ENCODE measurements around the gene HPS3.
"Not testable (repeated sequence)": the region's sequence is repeated elsewhere in the genome, so short reads cannot be mapped to it uniquely, and the experiment has no call there.

Gene HPS3, protein sequence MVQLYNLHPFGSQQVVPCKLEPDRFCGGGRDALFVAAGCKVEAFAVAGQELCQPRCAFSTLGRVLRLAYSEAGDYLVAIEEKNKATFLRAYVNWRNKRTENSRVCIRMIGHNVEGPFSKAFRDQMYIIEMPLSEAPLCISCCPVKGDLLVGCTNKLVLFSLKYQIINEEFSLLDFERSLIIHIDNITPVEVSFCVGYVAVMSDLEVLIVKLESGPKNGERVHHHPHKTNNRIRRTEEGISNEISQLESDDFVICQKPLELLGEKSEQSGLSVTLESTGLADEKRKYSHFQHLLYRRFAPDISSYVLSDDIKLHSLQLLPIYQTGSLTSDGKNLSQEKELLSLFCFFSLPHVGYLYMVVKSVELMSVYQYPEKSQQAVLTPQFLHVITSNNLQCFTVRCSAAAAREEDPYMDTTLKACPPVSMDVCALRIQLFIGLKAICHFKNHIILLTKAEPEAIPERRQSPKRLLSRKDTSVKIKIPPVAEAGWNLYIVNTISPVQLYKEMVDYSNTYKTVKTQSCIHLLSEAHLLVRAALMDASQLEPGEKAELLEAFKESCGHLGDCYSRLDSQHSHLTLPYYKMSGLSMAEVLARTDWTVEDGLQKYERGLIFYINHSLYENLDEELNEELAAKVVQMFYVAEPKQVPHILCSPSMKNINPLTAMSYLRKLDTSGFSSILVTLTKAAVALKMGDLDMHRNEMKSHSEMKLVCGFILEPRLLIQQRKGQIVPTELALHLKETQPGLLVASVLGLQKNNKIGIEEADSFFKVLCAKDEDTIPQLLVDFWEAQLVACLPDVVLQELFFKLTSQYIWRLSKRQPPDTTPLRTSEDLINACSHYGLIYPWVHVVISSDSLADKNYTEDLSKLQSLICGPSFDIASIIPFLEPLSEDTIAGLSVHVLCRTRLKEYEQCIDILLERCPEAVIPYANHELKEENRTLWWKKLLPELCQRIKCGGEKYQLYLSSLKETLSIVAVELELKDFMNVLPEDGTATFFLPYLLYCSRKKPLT

DNA sequence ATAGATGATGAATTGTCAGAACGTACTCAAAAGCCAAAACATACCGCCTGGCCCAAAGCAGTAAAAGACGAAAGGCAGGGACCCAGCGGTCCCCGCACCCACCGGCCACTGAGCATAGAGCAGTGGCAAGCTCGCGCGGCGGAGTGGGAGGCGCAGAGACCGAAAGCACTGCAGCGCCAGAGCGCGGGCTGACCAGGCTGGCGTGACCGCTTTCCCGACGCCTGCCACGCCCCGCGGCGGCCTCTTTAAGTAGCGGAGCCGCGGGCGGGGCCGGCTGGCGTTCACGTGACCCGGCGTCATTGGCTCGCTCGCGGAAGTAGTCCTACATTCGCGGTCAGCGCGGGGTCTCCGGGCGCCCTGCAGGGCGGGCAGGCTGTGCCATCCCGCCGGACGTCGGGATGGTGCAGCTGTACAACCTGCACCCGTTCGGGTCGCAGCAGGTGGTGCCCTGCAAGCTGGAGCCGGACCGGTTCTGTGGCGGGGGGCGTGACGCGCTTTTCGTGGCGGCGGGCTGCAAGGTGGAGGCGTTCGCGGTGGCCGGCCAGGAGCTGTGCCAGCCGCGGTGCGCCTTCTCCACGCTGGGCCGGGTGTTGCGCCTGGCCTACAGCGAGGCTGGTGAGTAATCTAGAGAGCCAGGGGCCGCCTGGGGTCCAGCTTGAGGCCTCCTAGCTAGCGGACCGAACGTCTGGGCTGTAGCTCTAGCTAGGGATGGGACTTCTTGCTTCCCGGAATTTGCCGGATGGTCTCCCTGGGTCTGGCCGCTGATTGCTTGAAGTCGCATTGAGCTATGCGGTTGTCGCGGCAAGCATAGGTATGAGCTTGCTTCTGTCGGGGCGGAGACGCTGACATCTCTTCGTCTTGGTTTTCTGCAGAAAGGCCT lies at the start of gene HPS3:
TSS of gene HPS3 (plus strand) at position 313 of the 880 bp plus-strand sequence. CDS start at position 399, 86 bp downstream.
- DNase-seq (ENCODE audit: low read depth) = peak; percentile 88

DNA sequence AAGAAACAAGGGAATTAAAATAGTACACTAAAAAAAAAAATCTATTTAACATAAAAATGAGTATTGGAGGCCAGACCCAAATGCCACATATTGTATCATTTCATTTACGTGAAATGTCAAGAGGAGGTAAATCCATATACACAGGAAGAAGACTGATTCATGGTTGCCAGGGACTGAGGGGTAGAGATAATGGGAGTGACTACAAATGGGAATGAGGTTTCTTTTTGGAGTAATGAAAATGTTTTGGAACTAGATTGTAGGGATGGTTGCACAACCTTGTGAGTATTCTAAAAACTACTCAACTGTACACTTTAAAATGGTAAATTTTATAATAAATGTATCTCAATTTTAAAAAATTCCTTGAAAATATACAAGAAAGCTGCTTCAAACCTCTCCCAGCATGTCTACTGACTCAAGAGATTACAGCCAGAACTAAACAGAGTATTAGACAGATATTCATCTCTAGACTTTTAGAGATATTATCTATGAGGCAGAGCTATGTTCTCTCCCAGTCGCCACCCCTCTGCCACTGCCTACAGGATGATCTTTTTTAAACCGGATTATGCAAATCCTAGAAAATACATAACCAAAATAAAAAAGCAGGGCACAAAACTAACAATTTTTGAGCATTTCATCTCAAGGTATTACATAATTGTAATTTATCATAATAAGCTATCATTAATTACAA lies 49.3 kb upstream of the HPS3 start:
- DNase-seq (ENCODE audit: low read depth) = peak; percentile 2

DNA sequence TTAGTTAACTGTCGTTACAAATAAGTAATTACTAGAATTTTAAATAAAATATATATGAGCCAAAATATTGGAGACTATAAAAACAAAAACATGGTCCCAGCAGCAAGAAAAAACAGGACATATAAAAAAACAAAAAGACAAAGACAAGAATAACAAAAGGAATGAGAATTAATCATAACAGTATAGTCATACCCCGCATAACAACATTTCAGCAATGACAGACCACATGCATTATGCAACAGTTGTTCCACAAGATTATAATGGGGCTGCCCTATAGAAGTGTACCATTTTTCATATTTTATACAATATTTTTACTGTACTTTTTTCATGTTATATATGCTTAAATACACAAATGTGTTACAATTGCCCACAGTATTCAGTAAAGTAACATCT lies 48.7 kb upstream of the HPS3 start:
- DNase-seq (ENCODE audit: low read depth) = peak; percentile 23

DNA sequence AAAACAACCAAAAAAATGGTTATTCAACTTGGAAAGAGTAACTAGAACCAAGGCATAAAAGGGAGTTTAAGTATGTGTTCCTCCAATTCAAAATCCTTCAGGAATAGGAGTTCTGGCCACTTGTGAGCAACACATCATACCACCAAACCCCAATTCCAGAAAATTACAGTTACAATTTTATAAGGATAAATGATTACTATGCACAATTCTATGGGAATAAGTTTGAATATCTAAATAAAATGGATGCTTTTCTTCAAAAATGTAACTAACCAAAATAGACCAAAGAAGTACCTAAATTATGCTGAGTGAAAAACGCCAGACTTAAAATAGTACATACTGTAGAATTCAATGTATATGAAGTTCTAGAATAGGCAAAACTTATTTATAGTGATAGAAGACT lies 47.7 kb upstream of the HPS3 start:
- DNase-seq (ENCODE audit: low read depth) = no peak

DNA sequence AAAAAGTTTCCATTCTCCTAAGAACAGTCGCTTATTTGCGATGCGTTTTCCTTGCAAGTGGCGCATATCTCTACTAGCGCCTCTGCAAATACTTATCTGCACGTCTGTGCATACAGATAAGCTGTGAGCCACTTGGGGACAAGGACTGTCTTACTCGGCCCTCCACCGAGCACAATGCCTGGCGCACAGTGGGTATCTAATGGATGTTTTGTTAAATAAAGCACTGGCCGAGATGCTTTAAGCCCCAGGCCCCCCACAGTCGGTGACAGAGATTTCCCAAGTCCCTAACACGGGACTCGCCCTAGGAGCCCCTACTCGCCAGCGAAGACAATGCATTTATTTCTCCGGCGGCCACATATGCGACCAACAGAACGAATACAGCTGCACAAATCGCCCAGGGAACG lies 43.6 kb upstream of the HPS3 start:
- DNase-seq (ENCODE audit: low read depth) = peak; percentile 26

DNA sequence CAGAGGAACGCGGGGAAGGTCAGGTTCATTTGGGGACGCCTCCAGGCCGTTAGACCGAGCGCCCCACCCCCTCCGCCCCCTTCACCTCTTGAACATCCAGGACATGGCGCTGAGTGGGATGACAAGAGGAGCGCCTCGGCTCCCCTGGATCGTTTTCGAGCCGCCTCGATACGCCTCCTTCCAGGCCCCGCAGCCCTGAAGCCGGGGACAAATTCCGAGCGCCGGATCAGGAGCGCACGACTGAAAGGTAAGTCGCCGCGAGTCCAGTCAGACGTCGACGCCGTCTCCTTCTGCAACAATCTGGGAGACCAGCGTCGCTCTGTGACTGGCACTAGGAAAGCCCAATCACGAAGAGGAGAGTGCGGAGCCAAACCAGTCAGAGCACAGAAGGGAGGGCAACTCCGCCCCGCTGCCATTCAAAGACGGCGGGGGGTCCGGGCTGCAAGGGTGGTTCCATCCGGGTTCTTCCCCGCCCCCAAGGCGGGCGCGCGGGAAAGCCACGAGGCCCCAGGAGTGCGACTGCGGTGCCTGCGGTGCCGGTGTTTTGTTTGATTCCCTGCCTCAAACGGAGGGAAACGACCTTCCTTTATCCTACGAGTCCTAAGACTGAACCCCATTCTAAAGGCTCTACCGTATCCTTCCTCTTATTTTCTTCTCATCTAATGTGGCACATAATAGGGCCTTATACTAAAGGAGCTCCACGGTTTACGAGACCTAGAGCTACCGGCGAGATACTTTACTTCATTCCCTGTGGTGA lies 43.0 kb upstream of the HPS3 start, which contains the start of gene HLTF:
TSS of gene HLTF (minus strand) at position 302 of the 757 bp plus-strand sequence. CDS start at position 105, 197 bp downstream.
- peak; percentile 99 for DNase-seq (ENCODE audit: low read depth)

DNA sequence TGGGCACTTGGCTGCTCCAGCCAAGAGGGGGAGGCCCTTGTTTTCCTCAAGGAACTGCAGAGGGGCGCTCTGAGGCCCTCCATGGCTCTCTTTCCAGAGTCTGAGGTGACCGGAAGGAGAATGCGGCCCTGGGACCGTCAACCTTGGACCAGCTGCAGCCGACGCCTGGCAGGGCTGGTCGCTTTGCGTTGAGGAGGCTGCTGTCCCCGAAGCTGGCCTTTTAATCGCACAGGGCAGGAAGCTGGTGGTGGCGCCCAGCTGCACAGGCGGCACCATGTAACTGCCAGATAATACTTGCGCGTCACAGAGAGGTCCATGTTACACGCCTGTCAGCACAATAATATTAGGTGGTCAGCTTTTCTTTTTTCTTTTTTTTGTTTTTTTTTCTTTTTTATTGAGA lies 42.2 kb upstream of the HPS3 start:
- no peak for DNase-seq (ENCODE audit: low read depth)

DNA sequence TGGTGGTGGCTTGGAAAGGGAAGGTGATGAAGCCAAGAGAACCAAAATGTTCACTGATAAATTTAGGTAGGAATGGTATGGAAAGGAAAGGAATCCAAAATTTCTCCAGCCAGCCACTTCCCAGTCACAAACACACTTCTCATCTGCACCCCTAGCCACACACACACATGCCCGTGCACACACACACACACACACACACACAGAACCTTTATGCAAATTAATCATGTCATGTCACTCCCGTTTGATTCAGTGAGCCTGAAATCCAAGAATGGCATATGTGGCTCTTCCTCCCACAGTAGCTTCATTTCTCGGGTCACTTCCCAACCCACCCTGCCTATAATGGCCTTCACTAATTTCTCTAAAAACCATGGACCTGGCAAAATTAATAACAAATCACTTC lies 40.0 kb upstream of the HPS3 start:
- DNase-seq (ENCODE audit: low read depth) = no peak

DNA sequence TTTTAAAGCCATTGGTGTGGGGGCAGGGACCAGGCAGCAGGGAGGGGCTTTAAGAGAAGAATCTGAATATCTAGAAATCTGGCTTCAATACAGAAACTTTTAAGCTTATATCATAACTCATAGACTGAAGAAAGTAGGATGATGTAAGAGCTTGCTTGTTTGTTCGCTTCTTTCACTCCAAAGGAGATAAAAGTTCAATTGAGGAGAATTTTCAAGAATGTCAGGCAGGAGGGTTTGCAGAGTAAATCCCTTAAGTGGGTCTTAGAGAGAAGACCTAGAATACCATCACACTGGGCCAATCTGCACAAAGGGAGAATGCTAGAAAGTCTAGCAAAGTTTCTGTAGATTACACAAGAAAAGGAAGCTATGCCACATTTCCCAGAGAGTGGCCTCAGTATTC lies 39.0 kb upstream of the HPS3 start:
- DNase-seq (ENCODE audit: low read depth) = no peak

DNA sequence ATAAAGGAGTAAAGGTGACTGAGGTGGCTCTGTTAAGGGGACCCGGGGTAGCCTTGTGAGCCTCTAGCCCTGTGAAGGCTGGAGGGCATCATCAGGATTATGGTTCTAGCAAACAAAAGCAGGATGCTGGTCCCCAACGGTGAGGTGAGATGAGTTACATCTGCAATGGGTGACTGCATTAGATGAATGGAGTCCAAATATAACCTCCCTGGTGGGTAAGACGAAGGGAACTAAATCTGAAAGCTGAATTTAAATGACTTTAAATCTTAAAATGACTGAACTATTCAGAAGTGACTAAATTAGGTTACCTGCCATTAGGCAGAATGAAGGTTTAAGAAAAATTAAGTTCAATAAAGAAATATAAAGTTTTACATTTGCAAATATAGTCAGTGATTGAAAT lies 38.5 kb upstream of the HPS3 start:
- no peak for DNase-seq (ENCODE audit: low read depth)

DNA sequence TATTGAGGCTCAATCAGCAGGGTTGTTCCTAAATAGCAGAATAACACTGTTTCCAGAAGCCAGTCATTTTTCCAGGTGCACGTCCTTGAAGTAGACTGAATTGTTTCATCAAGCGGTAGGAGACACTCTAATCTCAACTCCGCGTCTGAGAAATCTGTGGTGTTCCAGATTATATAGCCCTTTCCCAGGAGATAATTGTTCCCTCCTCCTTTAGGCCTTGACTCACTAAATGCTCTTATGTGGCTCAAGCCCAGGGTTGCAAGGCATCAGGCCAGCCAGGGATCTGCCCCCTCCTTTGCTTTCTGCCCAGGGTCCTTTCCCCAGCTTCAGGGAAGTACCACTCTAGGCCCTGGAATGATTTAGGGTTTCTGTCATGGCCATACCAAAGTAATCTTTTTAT lies 37.5 kb upstream of the HPS3 start:
- DNase-seq (ENCODE audit: low read depth) = no peak

DNA sequence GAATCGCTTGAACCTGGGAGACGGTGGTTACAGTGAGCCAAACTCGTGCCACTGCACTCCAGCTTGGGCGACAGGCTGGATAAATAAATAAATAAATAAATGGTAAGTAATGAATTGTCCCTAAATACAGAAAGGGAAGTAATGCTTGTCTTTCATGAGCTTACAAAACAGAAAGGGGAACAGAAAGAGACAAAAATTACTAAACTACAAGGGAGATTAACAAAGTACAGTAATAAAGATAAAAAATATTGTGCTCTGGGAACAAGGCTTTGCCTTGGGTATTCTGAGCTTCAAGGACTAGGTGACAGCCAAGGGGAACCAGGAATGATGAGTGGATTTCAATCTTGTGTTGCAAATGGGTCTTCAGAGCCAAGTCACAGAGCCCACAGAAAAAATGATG lies 34.0 kb upstream of the HPS3 start:
- no peak for DNase-seq (ENCODE audit: low read depth)

DNA sequence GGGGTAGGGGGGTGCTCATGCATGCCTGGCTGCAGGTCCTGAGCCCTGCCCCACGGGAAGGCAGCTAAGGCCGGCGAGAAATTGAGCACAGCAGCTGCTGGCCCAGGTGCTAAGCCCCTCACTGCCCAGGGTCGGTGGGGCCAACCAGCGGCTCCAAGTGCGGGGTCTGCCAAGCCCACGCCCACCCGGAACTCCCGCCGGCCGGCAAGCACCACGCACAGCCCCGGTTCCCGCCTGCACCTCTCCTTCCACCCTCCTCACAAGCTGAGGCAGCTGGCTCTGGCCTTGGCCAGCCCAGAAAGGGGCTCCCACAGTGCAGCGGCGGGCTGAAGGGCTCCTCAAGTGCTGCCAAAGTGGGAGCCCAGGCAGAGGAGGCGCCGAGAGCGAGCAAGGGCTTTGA lies 31.5 kb upstream of the HPS3 start:
- DNase-seq (ENCODE audit: low read depth) = not testable (repeated sequence)

DNA sequence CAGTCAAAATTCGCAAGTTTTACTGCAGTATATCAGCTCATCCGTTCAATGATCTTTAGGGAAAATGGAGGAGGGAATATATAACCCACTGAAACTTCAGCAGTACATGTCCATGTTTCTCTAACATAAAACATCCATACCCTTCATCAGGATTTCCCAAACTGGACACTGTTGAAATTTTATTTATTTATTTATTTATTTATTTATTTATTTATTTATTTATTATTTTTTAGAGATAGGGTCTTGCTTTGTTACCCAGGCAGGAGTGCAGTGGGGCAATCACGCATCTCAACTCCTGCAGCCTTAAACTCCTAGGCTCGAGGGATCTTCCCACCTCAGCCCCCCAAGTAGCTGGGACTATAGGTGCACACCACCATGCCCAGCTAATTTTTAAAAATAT lies 28.3 kb upstream of the HPS3 start:
- no peak for DNase-seq (ENCODE audit: low read depth)

DNA sequence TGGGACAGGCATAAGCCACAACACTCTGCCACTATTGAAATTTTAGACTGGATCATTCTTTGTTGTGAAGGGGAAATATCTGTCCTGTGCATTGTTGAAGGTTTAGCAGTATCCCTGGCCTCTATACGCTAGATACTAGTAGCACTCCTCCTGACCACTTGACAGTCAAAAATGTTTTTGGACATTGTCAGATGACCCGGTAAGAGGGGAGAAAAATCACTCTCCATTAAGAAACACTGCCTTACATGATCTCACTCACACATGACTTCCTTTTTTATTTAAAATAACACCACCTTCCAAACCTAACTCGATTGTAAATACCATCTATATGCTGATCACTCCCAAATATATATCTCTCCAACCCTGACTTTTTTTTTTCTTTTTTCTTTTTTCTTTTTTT lies 27.8 kb upstream of the HPS3 start:
- DNase-seq (ENCODE audit: low read depth) = no peak

DNA sequence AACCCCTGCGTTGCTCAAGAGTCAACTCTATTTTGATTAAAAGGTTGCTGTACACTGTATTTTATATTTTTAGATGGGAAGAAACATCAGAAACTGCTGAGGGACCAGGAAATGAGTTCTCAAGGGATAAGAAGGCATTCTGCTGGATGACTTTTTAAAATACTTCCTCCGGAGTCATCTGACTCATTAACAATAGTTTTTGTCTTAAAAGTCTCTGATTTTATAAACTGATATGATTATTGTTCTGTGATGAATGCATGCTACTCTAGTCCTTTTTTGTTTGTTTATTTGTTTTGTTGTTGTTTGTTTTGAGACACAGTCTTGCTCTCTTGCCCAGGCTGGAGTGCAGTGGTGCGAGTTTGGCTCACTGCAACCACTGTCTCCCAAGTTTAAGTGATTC lies 25.0 kb upstream of the HPS3 start:
- no peak for DNase-seq (ENCODE audit: low read depth)

DNA sequence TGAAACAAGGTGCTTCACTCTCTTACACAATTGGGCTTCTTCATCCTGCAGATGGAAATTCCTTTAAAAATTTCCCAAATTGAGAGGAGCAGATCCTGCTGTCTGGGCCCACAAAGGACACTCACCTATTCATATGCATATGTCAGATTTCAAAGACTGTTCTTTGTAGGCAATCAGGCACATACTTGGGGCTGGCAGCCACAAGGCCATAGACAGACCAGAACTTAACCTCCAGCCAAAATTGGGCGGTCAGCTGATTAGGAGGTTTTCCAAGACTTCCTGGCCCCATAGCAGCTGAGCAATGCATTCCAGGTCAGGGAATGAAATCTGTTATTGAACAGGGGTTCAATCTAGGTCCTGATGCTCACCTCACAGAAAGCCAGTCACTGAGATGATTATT lies 15.0 kb upstream of the HPS3 start:
- DNase-seq (ENCODE audit: low read depth) = no peak

DNA sequence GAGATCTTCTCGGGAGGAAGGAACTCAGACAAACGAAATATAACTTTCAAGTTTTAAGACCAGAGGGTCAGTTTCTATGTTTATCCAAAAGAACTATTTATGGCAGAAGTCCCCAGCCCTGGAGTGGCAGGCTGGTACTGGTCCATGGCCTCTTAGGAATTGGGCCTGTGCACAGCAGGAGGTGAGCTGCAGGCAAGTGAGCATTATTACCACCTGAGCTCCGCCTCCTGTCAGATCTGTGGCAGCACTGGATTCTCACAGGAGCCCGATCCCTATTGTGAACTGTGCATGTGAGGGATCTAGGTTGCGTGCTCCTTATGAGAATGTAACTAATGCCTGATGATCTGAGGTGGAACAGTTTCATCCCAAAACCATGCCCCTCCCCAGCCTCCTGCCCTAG lies 14.3 kb upstream of the HPS3 start:
- DNase-seq (ENCODE audit: low read depth) = no peak

DNA sequence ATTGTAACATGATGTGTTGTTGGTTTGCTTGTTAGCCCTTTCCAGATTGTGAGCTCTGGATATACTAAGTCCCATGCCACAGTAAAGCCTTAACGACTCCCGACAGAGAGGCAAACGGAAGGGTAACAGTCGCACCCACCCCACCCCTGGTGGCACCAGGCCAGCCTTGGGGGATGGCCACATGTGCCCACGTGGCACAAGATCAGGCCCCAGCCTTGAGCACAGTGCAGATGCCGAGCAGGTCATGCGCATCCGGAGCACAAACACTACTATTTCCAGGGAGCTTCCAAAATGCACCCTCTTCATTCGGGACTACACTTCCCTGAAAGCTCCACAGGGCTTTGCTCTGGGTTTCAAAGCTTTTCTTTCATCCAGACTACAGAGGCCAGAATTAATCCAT lies 10.7 kb upstream of the HPS3 start:
- DNase-seq (ENCODE audit: low read depth) = no peak

DNA sequence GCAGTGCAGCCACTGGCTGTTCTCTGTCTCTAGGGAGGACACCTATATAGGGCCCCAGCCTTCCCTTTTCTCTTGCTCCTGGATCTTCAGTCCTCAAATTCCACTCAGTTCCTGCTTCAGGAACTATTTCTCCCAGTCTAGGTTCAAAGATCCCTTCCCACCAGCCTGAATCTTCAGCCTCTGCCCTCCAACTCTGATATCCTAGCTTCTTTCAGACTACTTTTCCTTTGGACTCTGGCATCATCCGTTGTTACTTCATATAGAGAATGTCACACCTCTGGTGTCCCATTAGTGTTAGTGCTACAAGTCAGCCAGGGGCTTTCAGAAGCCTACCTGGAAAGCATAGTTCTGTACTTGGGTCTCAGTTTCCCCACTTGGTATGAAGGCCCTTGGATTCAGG lies 10.0 kb upstream of the HPS3 start:
- DNase-seq (ENCODE audit: low read depth) = no peak
